Suprapubic skin (tissue), 4 donors: ENCODE measurements around the gene SAMD8. TPM values are rescaled to one million over a fixed set of nuclear protein-coding genes. Genes with fewer than 3 reads are reported as not detected.
"Not testable (repeated sequence)": the region's sequence is repeated elsewhere in the genome, so short reads cannot be mapped to it uniquely, and the experiment has no call there.

Experiments used
- DNase-seq, 2 donors: peaks; one replicate each; pipeline ENCODE4 v3.0.0-alpha.2; 2019; ENCODE audit warnings: low spot score in 2 of 2
- H3K27ac ChIP-seq: fragments of 200-600 bp; sonication (generic); one replicate; pipeline ENCODE4 v1.5.1; 2019
- H3K27me3 ChIP-seq: fragments of 200-600 bp; sonication (generic); one replicate; pipeline ENCODE4 v1.5.1; 2019
- H3K36me3 ChIP-seq: fragments of 200-600 bp; sonication (generic); one replicate; pipeline ENCODE4 v1.5.1; 2019
- H3K4me1 ChIP-seq: fragments of 200-600 bp; sonication (generic); one replicate; pipeline ENCODE4 v1.5.1; 2019
- H3K4me3 ChIP-seq: fragments of 200-600 bp; sonication (generic); one replicate; pipeline ENCODE4 v1.5.1; 2019; ENCODE audit warnings: mild to moderate bottlenecking
- H3K9me3 ChIP-seq: fragments of 200-600 bp; sonication (generic); one replicate; pipeline ENCODE4 v1.5.1; 2019
- EP300 ChIP-seq: sonication (generic); formaldehyde crosslinking; IDR thresholded peaks from one replicate; pipeline ENCODE4 v1.6.1; 2017; ENCODE audit warnings: antibody characterized with exemption
- POLR2A ChIP-seq, 2 donors: fragments of 450-650 bp; IDR thresholded peaks; one replicate each; pipeline ENCODE4 v1.6.1; 2017; ENCODE audit warnings: antibody characterized with exemption in 2 of 2, mild to moderate bottlenecking in 2 of 2, moderate library complexity in 2 of 2
- POLR2AphosphoS5 ChIP-seq, 3 donors: sonication (generic); formaldehyde crosslinking; IDR thresholded peaks; one replicate each; pipeline ENCODE4 v1.6.1; 2017; ENCODE audit warnings: antibody characterized with exemption in 3 of 3
- WGBS: methylation state at CpG from one replicate; pipeline ENCODE4 v1.1.5; 2018; 5-methylcytosine and 5-hydroxymethylcytosine counted together
- total RNA-seq, 4 donors: library from RNA; depleted of rRNA; stranded (reverse); fragments of >200 nt; gene quantifications; one replicate each; pipeline ENCODE4 v1.1.0, GENCODE V29; 2016
- TF ChIP-seq, protein P1 (sequence below), 2 donors: fragments of 200-600 bp in 1 of 2; fragments of 450-650 bp in 1 of 2; sonication (generic) in 1 of 2; IDR thresholded peaks; one replicate each; pipeline ENCODE4 v1.5.1; 2016 to 2019; ENCODE audit warnings: antibody characterized with exemption in 2 of 2, mild to moderate bottlenecking in 1 of 2, moderate library complexity in 1 of 2

Gene SAMD8
- total RNA-seq, 4 donors from 2014 or later = 20.3 to 29.1 (median 22.8) TPM

GRCh38 chr10:75103881-75104686 is 7.4 kb upstream of the SAMD8 start:
- DNase-seq = peak; percentile 53 to 60
- Histone ChIP-seq H3K4me1 (peaks cover 33% of the 10 kb centered on the region), H3K27me3 (no peaks in the 10 kb centered on the region), H3K27ac (no peak overlapping the region), H3K4me3 (no peak overlapping the region), H3K9me3 (no peaks in the 10 kb centered on the region), H3K36me3 (no peaks in the 10 kb centered on the region)
- WGBS = 68% methylated on average over 6 of the region's 6 CpGs
- TF ChIP-seq, protein P1, sequence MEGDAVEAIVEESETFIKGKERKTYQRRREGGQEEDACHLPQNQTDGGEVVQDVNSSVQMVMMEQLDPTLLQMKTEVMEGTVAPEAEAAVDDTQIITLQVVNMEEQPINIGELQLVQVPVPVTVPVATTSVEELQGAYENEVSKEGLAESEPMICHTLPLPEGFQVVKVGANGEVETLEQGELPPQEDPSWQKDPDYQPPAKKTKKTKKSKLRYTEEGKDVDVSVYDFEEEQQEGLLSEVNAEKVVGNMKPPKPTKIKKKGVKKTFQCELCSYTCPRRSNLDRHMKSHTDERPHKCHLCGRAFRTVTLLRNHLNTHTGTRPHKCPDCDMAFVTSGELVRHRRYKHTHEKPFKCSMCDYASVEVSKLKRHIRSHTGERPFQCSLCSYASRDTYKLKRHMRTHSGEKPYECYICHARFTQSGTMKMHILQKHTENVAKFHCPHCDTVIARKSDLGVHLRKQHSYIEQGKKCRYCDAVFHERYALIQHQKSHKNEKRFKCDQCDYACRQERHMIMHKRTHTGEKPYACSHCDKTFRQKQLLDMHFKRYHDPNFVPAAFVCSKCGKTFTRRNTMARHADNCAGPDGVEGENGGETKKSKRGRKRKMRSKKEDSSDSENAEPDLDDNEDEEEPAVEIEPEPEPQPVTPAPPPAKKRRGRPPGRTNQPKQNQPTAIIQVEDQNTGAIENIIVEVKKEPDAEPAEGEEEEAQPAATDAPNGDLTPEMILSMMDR (IDR thresholded peaks at IDR 0.05) = no peak
- TF ChIP-seq POLR2A (IDR thresholded peaks at IDR 0.05) = no peak
- TF ChIP-seq EP300 = no peak
- TF ChIP-seq POLR2AphosphoS5 (IDR thresholded peaks at IDR 0.05) = no peak

GRCh38 chr10:75104842-75105241 is 6.6 kb upstream of the SAMD8 start:
- TF ChIP-seq EP300 (no peak), POLR2A (IDR thresholded peaks at IDR 0.05) (no peak), POLR2AphosphoS5 (IDR thresholded peaks at IDR 0.05) (no peak)
- TF ChIP-seq, protein P1 (IDR thresholded peaks at IDR 0.05) = no peak
- WGBS = 73% methylated on average over 2 of the region's 3 CpGs
- no peak overlapping the region for H3K4me3 ChIP-seq
- peak; percentile 61 to 72 for DNase-seq
- no peaks in the 10 kb centered on the region for H3K9me3 ChIP-seq
- no peak overlapping the region for H3K27ac ChIP-seq
- no peaks in the 10 kb centered on the region for H3K27me3 ChIP-seq
- H3K4me1 ChIP-seq = peaks cover 29% of the 10 kb centered on the region
- no peaks in the 10 kb centered on the region for H3K36me3 ChIP-seq

- WGBS = 81% methylated on average over 10 of the region's 16 CpGs
- H3K4me1 ChIP-seq = peaks cover 24% of the 10 kb centered on the region
- no peak overlapping the region for H3K27ac ChIP-seq
- DNase-seq = peak in 1 of 2 donors; percentile 57
- H3K36me3 ChIP-seq = no peaks in the 10 kb centered on the region
- TF ChIP-seq POLR2A (IDR thresholded peaks at IDR 0.05) = no peak
- TF ChIP-seq EP300 = no peak
- TF ChIP-seq, protein P1 (IDR thresholded peaks at IDR 0.05) = no peak
- TF ChIP-seq POLR2AphosphoS5 (IDR thresholded peaks at IDR 0.05) = no peak
- no peaks in the 10 kb centered on the region for H3K27me3 ChIP-seq
- H3K9me3 ChIP-seq = no peaks in the 10 kb centered on the region
- no peak overlapping the region for H3K4me3 ChIP-seq
These were observed 5.8 kb upstream of the SAMD8 start for GRCh38 chr10:75105576-75106197.

GRCh38 chr10:75106242-75106641 is 5.2 kb upstream of the SAMD8 start:
- 77% methylated on average over 8 of the region's 8 CpGs for WGBS

DNA sequence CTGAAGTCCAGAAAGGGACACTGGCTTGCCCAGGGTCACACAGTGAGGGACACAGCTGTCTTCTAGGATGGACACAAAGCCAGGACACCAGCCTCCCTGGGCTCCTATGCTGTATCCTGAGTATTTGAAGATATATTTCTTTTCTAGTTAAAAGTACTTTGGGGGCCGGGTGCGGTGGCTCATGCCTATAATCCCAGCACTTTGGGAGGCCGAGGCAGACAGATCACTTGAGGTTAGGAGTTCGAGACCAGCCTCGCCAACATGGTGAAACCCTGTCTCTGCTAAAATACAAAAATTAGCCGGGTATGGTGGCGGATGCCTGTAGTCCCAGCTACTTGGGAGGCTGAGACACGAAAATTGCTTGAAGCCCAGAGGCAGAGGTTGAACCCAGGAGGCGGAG is 4.6 kb upstream of the SAMD8 start:
- H3K4me3 ChIP-seq, H3K36me3 ChIP-seq, H3K9me3 ChIP-seq, H3K27me3 ChIP-seq, H3K27ac ChIP-seq: not testable (repeated sequence)
- DNase-seq = peak; percentile 32 to 38
- WGBS = 95% methylated on average over 9 of the region's 9 CpGs
- peaks cover 26% of the 10 kb centered on the region for H3K4me1 ChIP-seq

More at GRCh38 chr10:75106242-75106641, 5.2 kb upstream of the SAMD8 start:
- Histone ChIP-seq H3K27me3 (no peaks in the 10 kb centered on the region), H3K9me3 (no peaks in the 10 kb centered on the region), H3K4me1 (peaks cover 26% of the 10 kb centered on the region), H3K36me3 (no peaks in the 10 kb centered on the region), H3K4me3 (no peak overlapping the region), H3K27ac (no peak overlapping the region)
- DNase-seq = peak; percentile 24 to 37
- TF ChIP-seq POLR2AphosphoS5 (IDR thresholded peaks at IDR 0.05) = no peak
